ENCODE results near the gene DCDC2C.

DNA sequence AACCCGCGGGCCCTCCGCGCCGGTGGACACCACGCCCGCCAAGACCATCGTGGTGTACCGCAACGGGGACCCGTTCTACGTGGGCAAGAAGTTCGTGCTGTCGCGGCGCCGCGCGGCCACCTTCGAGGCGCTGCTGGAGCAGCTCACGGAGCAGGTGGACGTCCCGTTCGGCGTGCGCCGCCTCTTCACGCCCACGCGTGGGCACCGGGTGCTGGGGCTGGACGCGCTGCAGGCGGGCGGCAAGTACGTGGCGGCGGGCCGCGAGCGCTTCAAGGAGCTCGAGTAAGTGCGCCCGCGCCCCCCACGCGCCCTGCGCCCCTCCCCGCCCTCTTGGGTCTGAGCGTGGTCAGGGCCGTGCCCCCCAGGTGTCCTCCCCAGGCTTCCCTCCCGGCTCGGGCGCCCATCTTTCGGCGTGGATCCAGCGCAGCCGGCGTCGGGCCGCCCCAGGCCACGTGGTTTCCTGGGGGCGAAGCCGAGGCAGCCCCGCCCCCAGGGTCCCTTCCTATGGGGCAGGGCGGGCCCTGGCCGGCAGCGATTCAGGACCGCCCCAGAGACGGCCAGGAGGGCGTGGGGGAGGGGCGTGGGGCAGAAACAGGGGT is 481 bp downstream of the DCDC2C start:
- TF ChIP-seq, protein P1, sequence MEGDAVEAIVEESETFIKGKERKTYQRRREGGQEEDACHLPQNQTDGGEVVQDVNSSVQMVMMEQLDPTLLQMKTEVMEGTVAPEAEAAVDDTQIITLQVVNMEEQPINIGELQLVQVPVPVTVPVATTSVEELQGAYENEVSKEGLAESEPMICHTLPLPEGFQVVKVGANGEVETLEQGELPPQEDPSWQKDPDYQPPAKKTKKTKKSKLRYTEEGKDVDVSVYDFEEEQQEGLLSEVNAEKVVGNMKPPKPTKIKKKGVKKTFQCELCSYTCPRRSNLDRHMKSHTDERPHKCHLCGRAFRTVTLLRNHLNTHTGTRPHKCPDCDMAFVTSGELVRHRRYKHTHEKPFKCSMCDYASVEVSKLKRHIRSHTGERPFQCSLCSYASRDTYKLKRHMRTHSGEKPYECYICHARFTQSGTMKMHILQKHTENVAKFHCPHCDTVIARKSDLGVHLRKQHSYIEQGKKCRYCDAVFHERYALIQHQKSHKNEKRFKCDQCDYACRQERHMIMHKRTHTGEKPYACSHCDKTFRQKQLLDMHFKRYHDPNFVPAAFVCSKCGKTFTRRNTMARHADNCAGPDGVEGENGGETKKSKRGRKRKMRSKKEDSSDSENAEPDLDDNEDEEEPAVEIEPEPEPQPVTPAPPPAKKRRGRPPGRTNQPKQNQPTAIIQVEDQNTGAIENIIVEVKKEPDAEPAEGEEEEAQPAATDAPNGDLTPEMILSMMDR (IDR thresholded peaks at IDR 0.05) = no peak
- no peak for TF ChIP-seq POLR2A (IDR thresholded peaks at IDR 0.05)

Data from thyroid gland (tissue), 4 donors.